Transverse colon (tissue), 3 donors: Measurements from ENCODE around the gene PITX1.

Experiments used
- CTCF ChIP-seq, 5 experiments: fragments of 200-600 bp in 3 of 5; fragments of 450-650 bp in 2 of 5; sonication (generic) in 3 of 5; IDR thresholded peaks; 1 replicate in 2 of 5; 2 replicates in 3 of 5; pipeline ENCODE4 v1.5.1; 2016 to 2017; ENCODE audit warnings: antibody characterized with exemption in 5 of 5, inconsistent platforms in 3 of 5, mild to moderate bottlenecking in 2 of 5, moderate library complexity in 1 of 5
- POLR2A ChIP-seq: fragments of 450-650 bp; IDR thresholded peaks from one replicate; pipeline ENCODE4 v1.6.1; 2016; ENCODE audit warnings: antibody characterized with exemption, mild to moderate bottlenecking, moderate library complexity

DNA sequence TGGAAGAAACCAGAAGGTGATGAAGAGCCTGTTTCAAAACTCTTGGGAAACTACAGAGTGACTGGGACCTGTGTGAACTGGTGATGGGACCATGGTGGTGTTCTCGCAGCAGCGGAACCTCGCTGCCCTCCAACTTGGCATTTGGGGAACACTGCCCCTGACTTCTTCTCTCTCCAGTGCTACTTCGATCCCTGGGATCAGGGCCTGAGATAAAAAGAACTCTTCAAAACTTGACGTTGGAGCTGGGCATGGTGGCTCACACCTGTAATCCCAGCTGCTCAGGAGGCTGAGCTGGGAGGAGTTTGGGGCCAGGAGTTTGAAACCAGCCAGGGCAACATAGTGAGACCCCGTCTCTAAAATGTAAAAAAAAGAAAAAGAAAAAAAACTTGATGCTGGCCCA, 18.1 kb downstream of the PITX1 start:
- TF ChIP-seq CTCF (IDR thresholded peaks at IDR 0.05) = no peak
- no peak for TF ChIP-seq POLR2A
